Measurements from ENCODE around the gene EXOC2. TPM values are rescaled to one million over a fixed set of nuclear protein-coding genes. Genes with fewer than 3 reads are reported as not detected.

EXOC2 gene
- total RNA-seq, 2 donors from 2014 or later: 17.2 to 24.1 TPM

GRCh38 chr6:502761-503160 lies 190.2 kb downstream of the EXOC2 start:
- no peaks in the 10 kb centered on the region for H3K27me3 ChIP-seq (replicated peaks; ENCODE audit: insufficient read depth)
- H3K27ac ChIP-seq: no peak overlapping the region
- H3K4me3 ChIP-seq: no peak overlapping the region
- no peaks in the 10 kb centered on the region for H3K9me3 ChIP-seq
- TF ChIP-seq CTCF (IDR thresholded peaks at IDR 0.05): no peak
- no peak for ATAC-seq (ENCODE audit: insufficient number of reproducible peaks, low FRiP score, low read depth)
- no peaks in the 10 kb centered on the region for H3K36me3 ChIP-seq
- DNase-seq (ENCODE audit: low spot score): no peak
- no peaks in the 10 kb centered on the region for H3K4me1 ChIP-seq (ENCODE audit: control insufficient read depth in 1 of 2, low read depth in 2 of 2)

GRCh38 chr6:501891-502601 lies 190.9 kb downstream of the EXOC2 start:
- no peak for TF ChIP-seq CTCF (IDR thresholded peaks at IDR 0.05)
- Histone ChIP-seq H3K4me3 (no peak overlapping the region), H3K27me3 (replicated peaks; ENCODE audit: insufficient read depth) (no peaks in the 10 kb centered on the region), H3K36me3 (no peaks in the 10 kb centered on the region), H3K27ac (no peak overlapping the region), H3K9me3 (no peaks in the 10 kb centered on the region), H3K4me1 (ENCODE audit: control insufficient read depth in 1 of 2, low read depth in 2 of 2) (no peaks in the 10 kb centered on the region)
- no peak for ATAC-seq (ENCODE audit: insufficient number of reproducible peaks, low FRiP score, low read depth)
- DNase-seq (ENCODE audit: low spot score): no peak

- no peak for TF ChIP-seq CTCF (IDR thresholded peaks at IDR 0.05)
- ATAC-seq (ENCODE audit: insufficient number of reproducible peaks, low FRiP score, low read depth): no peak
Measured at GRCh38 chr6:499617-500016, 193.3 kb downstream of the EXOC2 start.

GRCh38 chr6:498795-499231 lies 194.1 kb downstream of the EXOC2 start:
- Histone ChIP-seq H3K9me3 (no peaks in the 10 kb centered on the region), H3K4me1 (ENCODE audit: control insufficient read depth in 1 of 2, low read depth in 2 of 2) (no peaks in the 10 kb centered on the region), H3K27me3 (replicated peaks; ENCODE audit: insufficient read depth) (no peaks in the 10 kb centered on the region), H3K4me3 (no peak overlapping the region), H3K36me3 (peaks cover 3% of the 10 kb centered on the region), H3K27ac (no peak overlapping the region)
- no peak for ATAC-seq (ENCODE audit: insufficient number of reproducible peaks, low FRiP score, low read depth)
- no peak for DNase-seq (ENCODE audit: low spot score)
- no peak for TF ChIP-seq CTCF (IDR thresholded peaks at IDR 0.05)

More at GRCh38 chr6:499617-500016, 193.3 kb downstream of the EXOC2 start:
- H3K4me1 ChIP-seq (ENCODE audit: control insufficient read depth in 1 of 2, low read depth in 2 of 2): no peaks in the 10 kb centered on the region
- no peaks in the 10 kb centered on the region for H3K9me3 ChIP-seq
- H3K27me3 ChIP-seq (replicated peaks; ENCODE audit: insufficient read depth): no peaks in the 10 kb centered on the region
- DNase-seq (ENCODE audit: low spot score): no peak
- H3K4me3 ChIP-seq: no peak overlapping the region
- H3K27ac ChIP-seq: no peak overlapping the region
- peaks cover 3% of the 10 kb centered on the region for H3K36me3 ChIP-seq

GRCh38 chr6:497258-497657 lies 195.7 kb downstream of the EXOC2 start:
- no peak for TF ChIP-seq CTCF (IDR thresholded peaks at IDR 0.05)
- Histone ChIP-seq H3K27me3 (replicated peaks; ENCODE audit: insufficient read depth) (no peaks in the 10 kb centered on the region), H3K36me3 (peaks cover 3% of the 10 kb centered on the region), H3K9me3 (no peaks in the 10 kb centered on the region), H3K4me1 (ENCODE audit: control insufficient read depth in 1 of 2, low read depth in 2 of 2) (no peaks in the 10 kb centered on the region), H3K27ac (no peak overlapping the region), H3K4me3 (no peak overlapping the region)
- ATAC-seq (ENCODE audit: insufficient number of reproducible peaks, low FRiP score, low read depth): no peak
- no peak for DNase-seq (ENCODE audit: low spot score)
